ENCODE results near the gene MUC2.

Gene MUC2

GRCh38 chr11:1118755-1119603, 44.3 kb downstream of the MUC2 start:
- DNase-seq (ENCODE audit: low read depth in 2 of 2, low spot score in 1 of 2) = no peak

GRCh38 chr11:1119604-1120146, 45.0 kb downstream of the MUC2 start:
- DNase-seq (ENCODE audit: low read depth in 2 of 2, low spot score in 1 of 2) = no peak

- no peak for DNase-seq (ENCODE audit: low read depth in 2 of 2, low spot score in 1 of 2)
Observed at GRCh38 chr11:1120532-1121330, 46.1 kb downstream of the MUC2 start.

- DNase-seq (ENCODE audit: low read depth in 2 of 2, low spot score in 1 of 2) = no peak
Observed at GRCh38 chr11:1121331-1121812, 46.7 kb downstream of the MUC2 start.

- no peak for DNase-seq (ENCODE audit: low read depth in 2 of 2, low spot score in 1 of 2)
Observed at GRCh38 chr11:1121813-1122663, 47.4 kb downstream of the MUC2 start.

- no peak for DNase-seq (ENCODE audit: low read depth in 2 of 2, low spot score in 1 of 2)
Observed at GRCh38 chr11:1122664-1123002, 48.0 kb downstream of the MUC2 start.

- no peak for DNase-seq (ENCODE audit: low read depth in 2 of 2, low spot score in 1 of 2)
Observed at GRCh38 chr11:1123970-1124369, 49.3 kb downstream of the MUC2 start.
